ENCODE measurements around the gene HPCAL1. TPM values are rescaled to one million over a fixed set of nuclear protein-coding genes. Genes with fewer than 3 reads are reported as not detected.
A peak's percentile ranks its signal among the peaks of the same experiment; 100 is the strongest.

Gene HPCAL1
- polyA plus RNA-seq, 3 donors: 82.1 to 99.5 (median 98.0) TPM

DNA sequence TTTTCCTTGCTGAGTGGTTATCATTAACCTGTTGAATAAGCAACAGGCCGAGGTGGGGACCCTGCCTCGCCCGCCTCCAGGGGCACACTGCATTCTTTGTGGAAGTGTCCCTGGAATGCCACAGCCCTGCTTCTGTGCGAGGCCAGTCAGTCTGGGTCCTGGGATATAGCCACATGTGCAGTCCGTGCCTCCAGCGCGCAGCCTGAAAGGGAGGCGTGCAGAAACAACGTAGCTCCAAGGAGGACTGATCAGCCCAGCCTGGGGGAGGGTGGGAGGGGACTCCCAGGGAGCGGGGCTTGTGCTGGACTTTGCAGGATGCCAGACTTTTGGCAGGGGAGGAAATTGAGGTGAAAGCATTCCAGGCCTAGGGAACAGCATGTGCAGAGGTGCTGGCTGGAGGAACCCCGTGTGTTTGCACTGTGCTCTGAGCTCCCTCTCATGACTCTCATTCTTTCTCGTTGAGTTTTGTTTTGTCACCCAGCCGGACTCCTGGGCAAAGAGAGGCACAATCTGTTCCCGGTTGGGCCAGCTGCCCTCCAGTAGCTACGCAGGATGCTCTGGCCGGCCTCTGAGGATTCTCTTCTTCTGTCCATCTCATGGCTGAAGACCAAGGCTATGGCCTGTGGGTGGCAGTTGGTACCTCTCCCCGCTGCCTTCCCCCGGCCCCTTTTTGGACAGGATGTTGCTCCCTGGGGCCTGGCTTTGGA is 39.7 kb downstream of the HPCAL1 start:
- Histone ChIP-seq H3K4me2 (replicated peaks; ENCODE audit: extremely low read depth, low read length, poor library complexity, severe bottlenecking) (no peak overlapping the region), H3K4me1 (ENCODE audit: control insufficient read depth in 1 of 2, insufficient read depth in 2 of 2, low read length in 2 of 2) (peaks cover 45% of the 10 kb centered on the region in 2 donors), H3K36me3 (replicated peaks in 1 of 2; ENCODE audit: control insufficient read depth in 1 of 2, insufficient read depth in 2 of 2, low read length in 2 of 2) (peaks cover 0 to 9% of the 10 kb centered on the region in 2 donors), H3K9ac (ENCODE audit: insufficient read depth, low read length, poor library complexity, severe bottlenecking) (no peak overlapping the region), H3K9me3 (replicated peaks in 1 of 2; ENCODE audit: control insufficient read depth in 1 of 2, insufficient read depth in 1 of 2, low read length in 2 of 2) (no peaks in the 10 kb centered on the region), H3K27ac (ENCODE audit: low read depth in 1 of 2, low read length in 2 of 2) (no peak overlapping the region), H2AFZ (ENCODE audit: insufficient read depth, low read depth, low read length, poor library complexity, severe bottlenecking) (no peak overlapping the region), H3K4me3 (replicated peaks in 1 of 3; ENCODE audit: low read depth in 2 of 3, low read length in 3 of 3) (no peak overlapping the region), H3K27me3 (ENCODE audit: control insufficient read depth in 2 of 2, insufficient read depth in 2 of 2, low read length in 2 of 2) (no peaks in the 10 kb centered on the region), H4K20me1 (ENCODE audit: insufficient read depth, low read length) (peaks cover 94% of the 10 kb centered on the region), H3K79me2 (ENCODE audit: insufficient read depth, low read length) (peaks cover 99% of the 10 kb centered on the region)
- 95% methylated on average over 18 of the region's 18 CpGs for WGBS (ENCODE audit: insufficient coverage)
- Mint-ChIP-seq H3K4me3 (no peak overlapping the region), H3K4me1 (peaks cover 55% of the 10 kb centered on the region), H3K27ac (no peak overlapping the region), H3K27me3 (ENCODE audit: low read depth in 3 of 3) (peaks cover 0 to 1% (median 1%) of the 10 kb centered on the region in 3 donors), H3K36me3 (peaks cover 28 to 35% of the 10 kb centered on the region in 2 donors), H3K9me3 (no peaks in the 10 kb centered on the region)
- intact Hi-C loops (cut with micrococcal nuclease): loop anchor here in 1 of 2 donors (5.0 kb wide), 1 partner anchor 45 kb away; no protein-coding TSS in a partner anchor
- TF ChIP-seq, protein P1, sequence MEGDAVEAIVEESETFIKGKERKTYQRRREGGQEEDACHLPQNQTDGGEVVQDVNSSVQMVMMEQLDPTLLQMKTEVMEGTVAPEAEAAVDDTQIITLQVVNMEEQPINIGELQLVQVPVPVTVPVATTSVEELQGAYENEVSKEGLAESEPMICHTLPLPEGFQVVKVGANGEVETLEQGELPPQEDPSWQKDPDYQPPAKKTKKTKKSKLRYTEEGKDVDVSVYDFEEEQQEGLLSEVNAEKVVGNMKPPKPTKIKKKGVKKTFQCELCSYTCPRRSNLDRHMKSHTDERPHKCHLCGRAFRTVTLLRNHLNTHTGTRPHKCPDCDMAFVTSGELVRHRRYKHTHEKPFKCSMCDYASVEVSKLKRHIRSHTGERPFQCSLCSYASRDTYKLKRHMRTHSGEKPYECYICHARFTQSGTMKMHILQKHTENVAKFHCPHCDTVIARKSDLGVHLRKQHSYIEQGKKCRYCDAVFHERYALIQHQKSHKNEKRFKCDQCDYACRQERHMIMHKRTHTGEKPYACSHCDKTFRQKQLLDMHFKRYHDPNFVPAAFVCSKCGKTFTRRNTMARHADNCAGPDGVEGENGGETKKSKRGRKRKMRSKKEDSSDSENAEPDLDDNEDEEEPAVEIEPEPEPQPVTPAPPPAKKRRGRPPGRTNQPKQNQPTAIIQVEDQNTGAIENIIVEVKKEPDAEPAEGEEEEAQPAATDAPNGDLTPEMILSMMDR (IDR thresholded peaks at IDR 0.05): no peak
- DNase-seq: no peak

DNA sequence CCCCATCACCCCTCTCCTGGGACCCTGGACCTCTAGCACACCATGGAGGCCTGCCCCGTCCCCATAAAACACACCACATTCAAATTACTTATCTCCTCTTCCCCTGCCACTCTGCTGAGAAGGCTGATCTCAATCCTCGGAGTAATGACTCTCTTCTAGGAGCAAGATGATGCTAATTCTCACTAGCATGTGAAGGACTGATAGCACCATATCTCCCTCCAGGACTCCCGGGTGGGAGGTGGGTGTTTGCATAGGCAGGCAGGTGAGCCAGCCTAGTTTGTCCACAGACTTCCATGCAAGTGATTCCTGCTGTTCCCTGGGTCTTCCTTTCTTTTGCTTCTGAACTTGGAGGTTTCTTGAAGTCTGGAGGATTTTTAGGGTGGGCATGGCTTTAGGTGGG is 40.5 kb downstream of the HPCAL1 start:
- Histone ChIP-seq H3K4me2 (replicated peaks; ENCODE audit: extremely low read depth, low read length, poor library complexity, severe bottlenecking) (no peak overlapping the region), H3K9me3 (replicated peaks in 1 of 2; ENCODE audit: control insufficient read depth in 1 of 2, insufficient read depth in 1 of 2, low read length in 2 of 2) (no peaks in the 10 kb centered on the region), H3K36me3 (replicated peaks in 1 of 2; ENCODE audit: control insufficient read depth in 1 of 2, insufficient read depth in 2 of 2, low read length in 2 of 2) (peaks cover 0 to 7% of the 10 kb centered on the region in 2 donors), H3K9ac (ENCODE audit: insufficient read depth, low read length, poor library complexity, severe bottlenecking) (no peak overlapping the region), H2AFZ (ENCODE audit: insufficient read depth, low read depth, low read length, poor library complexity, severe bottlenecking) (no peak overlapping the region), H3K79me2 (ENCODE audit: insufficient read depth, low read length) (peaks cover 97% of the 10 kb centered on the region), H4K20me1 (ENCODE audit: insufficient read depth, low read length) (peaks cover 91% of the 10 kb centered on the region), H3K27me3 (ENCODE audit: control insufficient read depth in 2 of 2, insufficient read depth in 2 of 2, low read length in 2 of 2) (no peaks in the 10 kb centered on the region), H3K4me1 (ENCODE audit: control insufficient read depth in 1 of 2, insufficient read depth in 2 of 2, low read length in 2 of 2) (peaks cover 47 to 48% of the 10 kb centered on the region in 2 donors), H3K27ac (ENCODE audit: low read depth in 1 of 2, low read length in 2 of 2) (no peak overlapping the region), H3K4me3 (replicated peaks in 1 of 3; ENCODE audit: low read depth in 2 of 3, low read length in 3 of 3) (no peak overlapping the region)
- H3K4me3 Mint-ChIP-seq: no peak overlapping the region
- 100% methylated on average over 1 of the region's 3 CpGs for WGBS (ENCODE audit: insufficient coverage)
- TF ChIP-seq, protein P1 (IDR thresholded peaks at IDR 0.05): no peak
- intact Hi-C loops (cut with micrococcal nuclease): loop anchor here in 1 of 2 donors (5.0 kb wide), 1 partner anchor 44 kb away; no protein-coding TSS in a partner anchor
- H3K36me3 Mint-ChIP-seq: peaks cover 21 to 33% of the 10 kb centered on the region in 2 donors
- peaks cover 59% of the 10 kb centered on the region for H3K4me1 Mint-ChIP-seq
- DNase-seq: no peak
- peaks cover 0 to 1% (median 1%) of the 10 kb centered on the region in 3 donors for H3K27me3 Mint-ChIP-seq (ENCODE audit: low read depth in 3 of 3)
- peak overlapping the region in 1 of 7 donors; percentile 0 for H3K27ac Mint-ChIP-seq
- no peaks in the 10 kb centered on the region for H3K9me3 Mint-ChIP-seq
